A549 (cell line): ENCODE measurements around the gene PARD6A.

ENCODE experiments used
- CTCF ChIP-seq: fragments of >200 bp; sonication (Bioruptor Twin); formaldehyde crosslinking; IDR thresholded peaks from 3 replicates; pipeline ENCODE4 v1.5.1; 2016
- EP300 ChIP-seq, 2 experiments: fragments of >200 bp; sonication (Bioruptor Twin); formaldehyde crosslinking; IDR thresholded peaks; 2 replicates in 1 of 2; 3 replicates in 1 of 2; pipeline ENCODE4 v1.6.1; 2016 to 2017
- FOXS1 ChIP-seq: fragments of 250-450 bp; sonication (Bioruptor Pico); IDR thresholded peaks from 2 replicates; pipeline ENCODE4 v1.5.0; 2020; ENCODE audit warnings: mild to moderate bottlenecking, moderate library complexity
- JUNB ChIP-seq: fragments of >200 bp; sonication (Bioruptor Twin); formaldehyde crosslinking; IDR thresholded peaks from 2 replicates; pipeline ENCODE4 v1.6.1; 2016
- MYC ChIP-seq: IDR thresholded peaks from 2 replicates; pipeline ENCODE4 v1.6.1; 2012; ENCODE audit warnings: mild to moderate bottlenecking, inconsistent platforms, low read length, improper control_type of control experiment, borderline replicate concordance
- POLR2A ChIP-seq: IDR thresholded peaks from 2 replicates; pipeline ENCODE4 v1.6.1; 2012; ENCODE audit warnings: mild to moderate bottlenecking, low read length
- RAD21 ChIP-seq, 2 experiments: fragments of >200 bp in 1 of 2; sonication (Bioruptor Twin) in 1 of 2; formaldehyde crosslinking in 1 of 2; IDR thresholded peaks in 1 of 2; conservative IDR thresholded peaks in 1 of 2; 2 replicates in 1 of 2; 3 replicates in 1 of 2; pipeline ENCODE4 v1.6.1; 2012 to 2018; ENCODE audit warnings: inconsistent platforms in 1 of 2
- RFX5 ChIP-seq: fragments of 450-650 bp; IDR thresholded peaks from 2 replicates; pipeline ENCODE4 v1.7.1; 2014; ENCODE audit warnings: antibody characterized with exemption, mild to moderate bottlenecking, moderate library complexity
- SMC3 ChIP-seq: fragments of >200 bp; sonication (Bioruptor Twin); formaldehyde crosslinking; IDR thresholded peaks from 3 replicates; pipeline ENCODE4 v1.6.1; 2018; ENCODE audit warnings: inconsistent platforms
- ZC3H11A ChIP-seq: fragments of 450-650 bp; IDR thresholded peaks from 2 replicates; pipeline ENCODE4 v1.6.1; 2014; ENCODE audit warnings: antibody characterized with exemption, mild to moderate bottlenecking
- TF ChIP-seq, protein P1 (sequence below): fragments of 200-600 bp; sonication (generic); IDR thresholded peaks from 2 replicates; pipeline ENCODE4 v1.6.1; 2016; ENCODE audit warnings: antibody characterized with exemption, mild to moderate bottlenecking, moderate library complexity
- TF ChIP-seq, protein P2 (sequence below): IDR thresholded peaks from 2 replicates; pipeline ENCODE4 v1.6.1; 2012; ENCODE audit warnings: low read depth, borderline replicate concordance

DNA sequence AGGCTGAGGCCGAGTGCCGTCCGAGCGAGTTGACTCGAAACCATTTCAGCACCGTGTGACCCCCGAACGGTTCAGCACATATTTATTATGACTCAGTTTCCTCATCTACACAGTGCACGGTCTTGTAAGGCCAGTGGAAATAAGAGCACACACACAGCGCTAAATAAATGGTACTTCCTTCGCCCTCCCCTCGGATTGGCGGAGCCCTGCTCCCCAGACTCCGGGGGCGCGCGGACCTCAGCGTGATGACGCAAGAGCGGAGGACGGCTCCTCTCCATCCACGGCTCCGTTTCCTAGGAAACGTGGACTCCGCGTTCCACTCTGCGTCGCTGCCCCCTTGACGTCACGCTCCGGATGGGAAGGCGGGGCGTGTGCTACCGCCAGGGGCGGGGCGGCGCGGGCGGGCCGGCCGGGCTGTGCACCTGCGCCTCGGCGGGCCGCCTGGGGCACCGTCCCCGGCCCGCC lies at the start of gene PARD6A:
- TF ChIP-seq EP300 (IDR thresholded peaks at IDR 0.05) = no peak
- TF ChIP-seq CTCF = no peak
- TF ChIP-seq POLR2A = no peak
- no peak for TF ChIP-seq FOXS1
- TF ChIP-seq RAD21 (conservative IDR thresholded peaks at IDR 0.05 in 1 of 2, IDR thresholded peaks at IDR 0.05 in 1 of 2) = no peak
- TF ChIP-seq, protein P1, sequence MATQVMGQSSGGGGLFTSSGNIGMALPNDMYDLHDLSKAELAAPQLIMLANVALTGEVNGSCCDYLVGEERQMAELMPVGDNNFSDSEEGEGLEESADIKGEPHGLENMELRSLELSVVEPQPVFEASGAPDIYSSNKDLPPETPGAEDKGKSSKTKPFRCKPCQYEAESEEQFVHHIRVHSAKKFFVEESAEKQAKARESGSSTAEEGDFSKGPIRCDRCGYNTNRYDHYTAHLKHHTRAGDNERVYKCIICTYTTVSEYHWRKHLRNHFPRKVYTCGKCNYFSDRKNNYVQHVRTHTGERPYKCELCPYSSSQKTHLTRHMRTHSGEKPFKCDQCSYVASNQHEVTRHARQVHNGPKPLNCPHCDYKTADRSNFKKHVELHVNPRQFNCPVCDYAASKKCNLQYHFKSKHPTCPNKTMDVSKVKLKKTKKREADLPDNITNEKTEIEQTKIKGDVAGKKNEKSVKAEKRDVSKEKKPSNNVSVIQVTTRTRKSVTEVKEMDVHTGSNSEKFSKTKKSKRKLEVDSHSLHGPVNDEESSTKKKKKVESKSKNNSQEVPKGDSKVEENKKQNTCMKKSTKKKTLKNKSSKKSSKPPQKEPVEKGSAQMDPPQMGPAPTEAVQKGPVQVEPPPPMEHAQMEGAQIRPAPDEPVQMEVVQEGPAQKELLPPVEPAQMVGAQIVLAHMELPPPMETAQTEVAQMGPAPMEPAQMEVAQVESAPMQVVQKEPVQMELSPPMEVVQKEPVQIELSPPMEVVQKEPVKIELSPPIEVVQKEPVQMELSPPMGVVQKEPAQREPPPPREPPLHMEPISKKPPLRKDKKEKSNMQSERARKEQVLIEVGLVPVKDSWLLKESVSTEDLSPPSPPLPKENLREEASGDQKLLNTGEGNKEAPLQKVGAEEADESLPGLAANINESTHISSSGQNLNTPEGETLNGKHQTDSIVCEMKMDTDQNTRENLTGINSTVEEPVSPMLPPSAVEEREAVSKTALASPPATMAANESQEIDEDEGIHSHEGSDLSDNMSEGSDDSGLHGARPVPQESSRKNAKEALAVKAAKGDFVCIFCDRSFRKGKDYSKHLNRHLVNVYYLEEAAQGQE = no peak
- no peak for TF ChIP-seq RFX5
- TF ChIP-seq MYC = 0 out of 2 replicates have a peak, but pooled peaks have one; percentile 49
- TF ChIP-seq ZC3H11A = 0 out of 2 replicates have a peak, but pooled peaks have one; percentile 4
- no peak for TF ChIP-seq JUNB
- TF ChIP-seq, protein P2, sequence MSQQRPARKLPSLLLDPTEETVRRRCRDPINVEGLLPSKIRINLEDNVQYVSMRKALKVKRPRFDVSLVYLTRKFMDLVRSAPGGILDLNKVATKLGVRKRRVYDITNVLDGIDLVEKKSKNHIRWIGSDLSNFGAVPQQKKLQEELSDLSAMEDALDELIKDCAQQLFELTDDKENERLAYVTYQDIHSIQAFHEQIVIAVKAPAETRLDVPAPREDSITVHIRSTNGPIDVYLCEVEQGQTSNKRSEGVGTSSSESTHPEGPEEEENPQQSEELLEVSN = no peak
- TF ChIP-seq SMC3 = no peak
